Heart right ventricle (tissue), 16 donors: ENCODE results near the gene PORCN. TPM values are rescaled to one million over a fixed set of nuclear protein-coding genes. Genes with fewer than 3 reads are reported as not detected.
"Not testable (repeated sequence)": the region's sequence is repeated elsewhere in the genome, so short reads cannot be mapped to it uniquely, and the experiment has no call there.

Source experiments
- ATAC-seq, 8 donors: fragments of 200-7000 bp; cut with Tn5 transposase; one replicate each; pipeline ENCODE4 v1.9.1; 2020; ENCODE audit warnings: mild to moderate bottlenecking in 8 of 8, moderate library complexity in 8 of 8, moderate number of reproducible peaks in 1 of 8
- DNase-seq, 2 donors: peaks; one replicate each; pipeline ENCODE4 v3.0.0-alpha.2; 2020
- H3K27ac ChIP-seq, 10 donors: fragments of 200-600 bp; sonication (generic) in 2 of 10; one replicate each; pipeline versions ENCODE4 v1.5.0 to v1.8.0; 2020 to 2022; ENCODE audit warnings: mild to moderate bottlenecking in 3 of 10
- H3K27me3 ChIP-seq, 7 donors: fragments of 200-600 bp; one replicate each; pipeline ENCODE4 v1.8.0; 2021 to 2022; ENCODE audit warnings: mild to moderate bottlenecking in 2 of 7
- H3K36me3 ChIP-seq, 9 donors: fragments of 200-600 bp; sonication (generic) in 1 of 9; one replicate each; pipeline versions ENCODE4 v1.5.0 to v1.8.0; 2020 to 2022; ENCODE audit warnings: mild to moderate bottlenecking in 2 of 9
- H3K4me1 ChIP-seq, 9 donors: fragments of 200-600 bp; sonication (generic) in 1 of 9; one replicate each; pipeline versions ENCODE4 v1.5.0 to v1.8.0; 2020 to 2022; ENCODE audit warnings: mild to moderate bottlenecking in 4 of 9
- H3K4me3 ChIP-seq, 10 donors: fragments of 200-600 bp; sonication (generic) in 2 of 10; one replicate each; pipeline versions ENCODE4 v1.5.0 to v1.8.0; 2020 to 2022; ENCODE audit warnings: mild to moderate bottlenecking in 7 of 10, moderate library complexity in 2 of 10
- H3K9me3 ChIP-seq, 11 donors: fragments of 200-600 bp in 10 of 11; sonication (generic) in 2 of 11; one replicate each; pipeline versions ENCODE4 v1.5.0 to v1.8.0; 2013 to 2022; ENCODE audit warnings: mild to moderate bottlenecking in 2 of 11, control low read depth in 1 of 11, moderate library complexity in 1 of 11
- CTCF ChIP-seq, 9 donors: fragments of 200-600 bp; sonication (generic) in 2 of 9; IDR thresholded peaks; one replicate each; pipeline versions ENCODE4 v1.5.0 to v1.8.0; 2021 to 2022; ENCODE audit warnings: antibody characterized with exemption in 9 of 9, mild to moderate bottlenecking in 5 of 9, moderate library complexity in 1 of 9
- WGBS, 2 donors: extraction: QIAGEN DNeasy Blood & Tissue Kit; methylation state at CpG; one replicate each; pipeline ENCODE4 v1.1.7; 2013; ENCODE audit warnings: inconsistent platforms in 1 of 2; 5-methylcytosine and 5-hydroxymethylcytosine counted together
- intact Hi-C, 10 donors: fragments of 100-400 bp; cut with DNase I; formaldehyde crosslinking; loops; one replicate each; pipeline versions ENCODE4 v1.11.1 to v1.14.2; 2022
- polyA plus RNA-seq, 2 donors: library from polyadenylated mRNA; stranded (reverse); fragments of 200-250 nt; gene quantifications; one replicate each; pipeline ENCODE4 v1.2.3, GENCODE V29; 2013
- total RNA-seq, 10 donors: library from RNA; stranded (reverse); fragmentation: NEBNext Ultra II Directional in 3 of 10; extraction: Animal tissue kit (Norgen Biotek cat#: 25700) in 3 of 10; gene quantifications; one replicate each; pipeline versions ENCODE4 v1.2.1 to v1.2.4, GENCODE V29; 2021 to 2023
- donor health status: Arrhythmogenic right ventricular cardiomyopathy.
- donor health status: ischemic (EF 13 %, LVEDD 7.1; RV severe dilation, severe dysfunction).
- donor health status: healthy with polysubstance abuse.
- donor health status: DM: no; HTN: yes; CAD: no.
- donor health status: DM: no; HTN: no; CAD: no.
- donor health status: ischemic (EF 25% LVEDD 6.9; RV normal size, moderate dysfunction).
- donor health status: ischemic (EF 25% LVEDD 5.7; RV mildly dilated, moderate dysfunction).
- donor health status: healthy.
- donor health status: DM: yes; HTN: yes; CAD: no.
- donor health status: Ischemic cardiomyopathy.
- donor health status: ischemic (EF 35%, LVEDD 5.7; RV mildly dilated, moderate dysfunction).
- donor health status: nonischemic (EF 11% LVEDD 7.7; RV severe dilation, severe dysfunction).
- donor health status: DM: yes; HTN: yes; CAD: no.
- donor health status: PGD.
- donor health status: ischemic (EF 29% LVEDD 5.4; RV normal size, mild dysfunction).
- donor health status: nonischemic (EF 23%, LVEDD 6.1; RV moderate dilation, normal function).

PORCN gene
- total and polyA plus RNA-seq, 12 donors = 9.9 to 26.7 (median 13.1) TPM

- no peaks in the 10 kb centered on the region for H3K27me3 ChIP-seq
- peaks cover 0 to 9% (median 3%) of the 10 kb centered on the region in 9 donors for H3K4me1 ChIP-seq
- WGBS, 2 donors = 1 to 2% methylated on average over 38 to 63 of the region's 66 CpGs
- H3K4me3 ChIP-seq = peak within 1 kb of the TSS; percentile 32 to 72 (median 62)
- intact Hi-C loops = no loop called here
- H3K9me3 ChIP-seq = no peaks in the 10 kb centered on the region
- no peak for TF ChIP-seq CTCF (IDR thresholded peaks at IDR 0.05)
- DNase-seq = peak; percentile 85 to 87
- H3K27ac ChIP-seq = peak within 1 kb of the TSS in 9 of 10 donors; percentile 52 to 76 (median 71)
- H3K36me3 ChIP-seq = peaks cover 0 to 17% (median 0%) of the 10 kb centered on the region in 9 donors
- ATAC-seq = peak; percentile 95 to 99 (median 98)
These were observed 12.8 kb downstream of the PORCN start, which contains the start of gene EBP for GRCh38 chrX:48521353-48522243. Gene EBP (plus strand): TSS chrX:48521808. CDS start chrX:48523772, 1,964 bp downstream.

GRCh38 chrX:48522291-48522690 lies 13.5 kb downstream of the PORCN start:
- WGBS, 2 donors = 3 to 10% methylated on average over 10 of the region's 10 CpGs
- H3K4me3 ChIP-seq = peak overlapping the region; percentile 32 to 72 (median 62)
- no peaks in the 10 kb centered on the region for H3K27me3 ChIP-seq
- H3K4me1 ChIP-seq = peaks cover 0 to 9% (median 3%) of the 10 kb centered on the region in 9 donors
- no peaks in the 10 kb centered on the region for H3K9me3 ChIP-seq
- peak overlapping the region in 9 of 10 donors; percentile 52 to 76 (median 71) for H3K27ac ChIP-seq
- DNase-seq (no peak), ATAC-seq (peak in 1 of 8 donors; percentile 6)
- intact Hi-C loops = no loop called here
- TF ChIP-seq CTCF (IDR thresholded peaks at IDR 0.05) = no peak
- H3K36me3 ChIP-seq = peaks cover 0 to 23% (median 0%) of the 10 kb centered on the region in 9 donors

- peaks cover 0 to 37% (median 0%) of the 10 kb centered on the region in 9 donors for H3K36me3 ChIP-seq
- peaks cover 0 to 9% (median 3%) of the 10 kb centered on the region in 9 donors for H3K4me1 ChIP-seq
- 94% methylated on average over 11 to 12 of the region's 12 CpGs for WGBS, 2 donors
- H3K27me3 ChIP-seq = no peaks in the 10 kb centered on the region
- no peak overlapping the region for H3K4me3 ChIP-seq
- intact Hi-C loops = no loop called here
- no peak for DNase-seq
- ATAC-seq = no peak
- no peaks in the 10 kb centered on the region for H3K9me3 ChIP-seq
- no peak overlapping the region for H3K27ac ChIP-seq
- no peak for TF ChIP-seq CTCF (IDR thresholded peaks at IDR 0.05)
These were observed 14.9 kb downstream of the PORCN start for GRCh38 chrX:48523682-48524081.

- H3K4me3 ChIP-seq, intact Hi-C loops, H3K9me3 ChIP-seq, DNase-seq, H3K27me3 ChIP-seq, H3K27ac ChIP-seq, H3K4me1 ChIP-seq, ATAC-seq: not testable (repeated sequence)
- WGBS, 2 donors = 88 to 90% methylated on average over 6 to 8 of the region's 8 CpGs
- peaks cover 0 to 38% (median 0%) of the 10 kb centered on the region in 9 donors for H3K36me3 ChIP-seq
These were observed 17.1 kb downstream of the PORCN start for GRCh38 chrX:48525853-48526252.
